Activated CD4-positive, alpha-beta T cell treated with anti-CD3 and anti-CD28 coated beads for 1 hour (primary cell): ENCODE measurements around the gene ASB1.
"Not testable (repeated sequence)": the region's sequence is repeated elsewhere in the genome, so short reads cannot be mapped to it uniquely, and the experiment has no call there.

Source experiments
- DNase-seq: peaks from one replicate; pipeline ENCODE4 v3.0.0-alpha.2; 2020

The ASB1 gene

DNA sequence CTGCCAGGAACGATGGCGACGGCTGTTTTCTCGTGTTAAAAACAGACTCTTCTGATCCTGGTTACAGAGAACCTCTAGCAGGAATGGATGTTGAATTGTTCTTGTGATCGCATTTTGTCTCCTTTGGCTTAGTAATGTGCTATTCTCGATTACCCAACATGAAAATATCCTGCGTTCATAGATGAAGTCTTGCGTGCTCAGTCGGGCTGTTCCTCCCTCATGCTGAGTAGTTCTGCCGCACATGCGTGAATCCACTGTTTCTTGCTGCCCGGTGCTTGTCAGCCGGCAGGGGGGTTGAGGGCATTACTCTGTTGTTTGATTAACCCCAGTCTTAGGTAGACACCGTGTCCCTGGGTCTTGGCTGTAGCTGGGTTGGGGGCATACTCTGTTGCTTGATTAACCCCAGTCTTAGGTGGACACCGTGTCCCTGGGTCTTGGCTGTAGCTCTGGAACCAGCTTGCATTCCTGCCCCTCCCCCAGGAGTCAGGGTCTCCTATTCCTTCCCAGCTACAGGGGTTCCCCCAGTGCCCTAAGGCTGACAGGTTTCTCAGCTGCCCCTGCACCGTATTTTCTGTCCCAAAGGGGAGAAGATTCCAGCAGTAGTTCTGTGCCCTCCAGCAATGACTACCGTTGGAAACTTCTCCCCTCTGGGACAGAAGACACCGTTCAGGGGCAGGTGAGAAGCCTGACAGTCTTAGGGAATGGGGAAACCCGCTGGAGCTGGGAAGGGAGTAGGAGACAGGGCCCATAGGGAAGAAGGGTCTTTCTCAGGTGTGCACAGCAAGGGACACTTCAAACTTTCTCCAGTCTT, 22.1 kb upstream of the ASB1 start:
- DNase-seq, result no peak

DNA sequence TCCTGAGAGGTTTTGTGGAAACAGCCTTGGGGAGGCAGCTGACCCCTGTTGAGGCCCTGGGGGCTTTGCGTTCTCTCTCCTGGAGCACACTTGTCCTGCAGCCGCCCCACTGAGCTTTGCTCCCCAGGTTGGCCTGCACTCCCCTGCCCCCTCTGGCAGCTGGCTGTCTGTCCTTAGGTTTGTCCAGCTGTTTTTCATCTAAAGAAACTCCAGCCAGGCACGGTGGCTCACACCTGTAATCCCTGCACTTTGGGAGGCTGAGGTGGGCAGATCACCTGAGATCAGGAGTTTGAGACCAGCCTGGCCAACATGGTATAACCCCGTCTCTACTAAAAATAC, 21.5 kb upstream of the ASB1 start:
- DNase-seq, result not testable (repeated sequence)

DNA sequence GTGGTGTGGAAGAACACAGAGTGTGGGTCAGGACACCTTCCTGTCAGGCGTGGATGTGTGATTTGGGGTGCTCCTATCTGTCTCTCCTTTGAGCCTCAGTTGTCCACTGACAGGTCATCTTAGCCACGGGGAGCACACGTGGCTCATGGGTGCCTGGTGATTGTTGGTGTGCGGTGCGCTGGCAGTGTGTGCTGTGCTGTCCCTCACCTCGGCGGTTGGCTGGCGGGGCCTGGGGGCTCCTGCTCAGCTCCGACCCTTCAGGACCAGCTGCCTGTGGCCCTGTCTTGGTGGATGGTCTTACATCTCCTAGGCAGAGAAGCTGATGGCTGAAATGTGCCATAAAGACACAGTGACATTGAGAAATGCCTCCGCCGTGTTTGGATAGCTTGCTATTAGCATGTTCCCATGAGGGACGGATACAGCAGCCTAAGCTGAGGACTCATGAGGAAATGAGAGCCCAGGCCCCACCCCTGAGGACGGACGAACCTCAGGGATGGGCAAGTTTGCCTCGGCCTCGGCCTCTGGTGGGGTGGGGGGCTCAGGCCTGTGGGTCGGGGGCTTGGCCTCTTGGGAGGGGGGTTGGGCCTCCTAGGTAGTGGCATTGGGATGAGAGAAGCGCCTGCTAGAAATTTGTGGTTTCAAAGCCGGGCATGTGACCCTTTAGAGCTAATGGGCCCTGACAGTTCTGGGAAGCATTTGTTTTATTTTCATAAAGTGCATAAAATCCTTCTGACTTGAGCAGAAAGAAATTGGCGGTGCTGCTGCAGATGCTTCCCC, 20.3 kb upstream of the ASB1 start:
- no peak for DNase-seq

DNA sequence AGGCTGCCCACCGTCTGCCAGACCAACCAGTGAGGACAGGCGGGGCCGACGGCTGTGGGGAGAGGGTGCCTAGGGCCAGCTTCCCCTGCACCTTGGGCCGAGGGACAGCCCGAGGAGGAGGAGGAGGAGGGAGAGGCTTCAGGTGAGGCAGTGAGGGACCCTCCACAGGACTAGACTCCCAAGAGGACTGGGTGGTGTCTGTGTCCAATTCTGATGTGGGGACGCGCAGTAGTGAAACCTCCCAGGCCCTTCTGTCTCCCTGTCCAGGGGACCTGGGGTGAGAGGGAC, 19.8 kb upstream of the ASB1 start:
- DNase-seq, result no peak

DNA sequence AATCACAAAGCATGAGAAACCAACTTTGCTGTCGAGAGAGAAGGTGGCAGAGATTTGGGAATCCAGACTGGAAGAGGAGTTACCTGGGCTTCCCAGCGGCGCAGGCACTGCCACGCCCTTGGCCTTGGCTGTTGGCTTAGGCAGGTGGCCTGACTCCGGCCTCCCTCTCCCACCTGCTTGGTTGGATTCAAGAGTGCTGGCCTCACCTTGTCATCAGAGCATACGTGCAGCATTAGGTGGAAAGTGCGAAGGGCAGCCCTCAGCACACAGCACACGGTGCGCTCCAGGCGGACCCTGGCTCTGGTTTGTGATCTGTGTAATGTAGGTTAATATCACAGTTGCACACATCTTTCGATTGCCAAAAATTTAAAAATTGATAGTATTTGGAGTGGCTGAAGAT, 19.2 kb upstream of the ASB1 start:
- no peak for DNase-seq

DNA sequence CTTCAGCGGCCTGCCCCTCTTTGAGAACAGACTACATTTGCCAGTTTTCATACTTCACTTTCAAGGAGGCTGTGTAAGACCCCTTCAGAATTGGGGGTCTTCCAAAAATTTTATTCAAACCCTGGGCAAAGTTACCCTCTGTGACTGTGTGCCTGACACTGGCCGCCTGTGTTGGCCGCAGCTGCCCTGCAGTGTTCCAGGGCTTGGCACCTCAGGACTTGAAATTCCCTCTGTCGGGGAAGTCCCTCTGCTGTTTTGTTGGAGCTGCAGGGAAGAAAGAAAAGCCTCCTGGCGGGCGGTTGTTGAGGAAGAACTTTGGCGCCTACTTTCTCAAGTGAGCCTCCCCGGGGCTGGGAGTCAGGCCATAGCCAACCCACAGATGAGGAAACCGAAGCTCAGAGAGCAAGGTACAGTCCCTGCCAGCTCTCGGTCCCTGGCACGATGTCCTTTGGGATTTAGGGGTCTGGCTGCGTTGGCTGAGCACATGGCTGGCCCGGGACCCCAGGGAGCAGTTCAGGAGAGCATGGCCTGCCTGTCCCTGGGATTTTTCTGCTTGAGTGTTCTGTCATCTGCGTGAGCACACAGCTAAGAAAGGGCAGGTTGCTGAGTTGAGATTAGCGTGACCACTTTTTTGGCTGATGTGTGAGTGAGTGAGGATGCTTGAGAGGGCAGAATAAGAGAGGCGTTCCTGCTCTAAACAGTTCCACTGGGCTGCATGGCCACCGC, 17.9 kb upstream of the ASB1 start:
- DNase-seq, result no peak

DNA sequence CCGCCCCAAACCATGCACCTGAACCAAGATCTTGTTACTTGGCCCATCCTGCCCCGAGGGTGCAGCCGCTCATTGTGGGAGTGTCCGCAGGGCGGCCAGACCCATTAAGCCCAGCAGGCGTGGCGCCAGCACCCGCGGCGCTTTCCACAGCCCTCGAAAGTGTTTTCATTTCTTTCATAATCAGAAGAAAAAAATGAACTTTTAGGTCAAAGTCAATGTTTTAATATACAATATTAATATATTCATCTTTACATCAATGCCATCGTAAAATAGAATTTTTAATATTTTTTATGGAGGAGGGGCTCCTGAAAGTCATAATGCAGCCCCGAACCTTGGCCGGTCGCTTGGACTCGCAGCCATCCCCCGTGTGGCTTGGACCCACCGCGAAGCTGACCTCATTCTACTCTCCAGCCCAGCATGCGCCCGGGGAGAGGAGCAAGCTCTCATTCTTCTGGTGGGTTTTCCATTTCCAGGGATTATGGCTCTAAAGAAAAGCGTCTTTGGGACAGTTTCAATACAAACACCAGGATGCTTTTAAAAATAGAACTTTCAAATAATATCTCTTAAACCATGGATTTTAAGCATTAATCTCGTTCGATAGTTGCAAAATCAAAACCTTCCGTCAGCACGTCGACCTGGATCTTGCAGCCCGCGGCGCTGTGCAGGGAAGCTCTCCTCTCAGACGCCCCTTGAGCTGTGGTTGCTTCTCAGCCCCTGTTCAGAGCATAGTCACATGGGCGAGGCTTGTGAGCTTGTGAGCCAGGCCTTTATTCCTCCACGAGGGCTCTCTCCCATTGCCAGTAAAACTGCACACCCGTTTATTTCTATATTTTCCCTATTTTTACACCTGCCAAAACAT, 17.2 kb upstream of the ASB1 start:
- DNase-seq, result no peak

DNA sequence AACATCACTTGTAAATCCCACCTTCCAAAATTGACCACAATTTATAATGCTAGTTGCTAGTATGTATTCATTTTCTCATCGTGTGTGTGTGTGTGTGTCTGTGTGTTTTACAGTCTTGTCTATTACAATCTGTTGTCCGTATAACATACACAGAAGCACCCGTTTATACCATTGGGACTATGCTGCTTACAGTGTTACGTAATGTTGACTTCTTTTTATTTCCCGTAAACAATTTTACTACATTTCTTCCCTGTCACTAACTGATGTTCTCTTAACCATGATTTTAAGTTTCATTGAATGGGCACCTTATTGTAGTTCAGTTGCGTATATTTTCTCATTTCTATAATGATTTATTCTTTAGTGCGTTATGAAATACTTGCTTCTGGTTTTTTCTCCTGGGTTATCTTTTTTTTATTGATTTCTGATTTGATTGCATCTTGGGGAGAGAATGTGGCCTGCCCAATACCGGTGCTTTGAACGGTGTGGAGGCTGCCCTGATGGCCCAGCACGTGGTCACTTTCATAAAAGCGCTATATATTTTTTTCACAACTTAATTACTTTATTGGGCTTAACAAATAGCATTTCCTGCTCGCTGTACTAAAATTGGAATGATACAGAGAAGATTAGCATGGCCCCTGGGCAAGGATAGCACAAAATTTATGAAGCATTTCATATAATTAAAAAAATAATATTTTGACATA, 14.5 kb upstream of the ASB1 start:
- DNase-seq, result no peak

DNA sequence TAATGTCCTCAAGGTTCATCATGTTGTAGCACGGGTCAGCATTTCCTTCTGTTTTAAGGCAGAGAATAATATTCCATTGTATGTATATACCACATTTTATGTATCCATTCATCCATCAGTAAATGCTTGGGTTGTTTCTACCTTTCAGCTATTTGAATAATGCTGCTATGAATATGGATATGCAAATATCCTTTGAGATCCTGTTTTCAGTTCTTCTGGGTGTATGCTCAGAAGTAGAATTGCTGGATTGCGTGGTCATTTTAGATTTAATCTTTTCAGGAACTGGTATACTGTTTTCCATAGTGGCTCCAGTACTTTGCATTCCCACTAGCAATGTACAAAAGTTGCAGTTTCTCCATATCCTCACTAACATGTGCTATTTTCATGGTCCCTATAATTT, 13.4 kb upstream of the ASB1 start:
- no peak for DNase-seq

DNA sequence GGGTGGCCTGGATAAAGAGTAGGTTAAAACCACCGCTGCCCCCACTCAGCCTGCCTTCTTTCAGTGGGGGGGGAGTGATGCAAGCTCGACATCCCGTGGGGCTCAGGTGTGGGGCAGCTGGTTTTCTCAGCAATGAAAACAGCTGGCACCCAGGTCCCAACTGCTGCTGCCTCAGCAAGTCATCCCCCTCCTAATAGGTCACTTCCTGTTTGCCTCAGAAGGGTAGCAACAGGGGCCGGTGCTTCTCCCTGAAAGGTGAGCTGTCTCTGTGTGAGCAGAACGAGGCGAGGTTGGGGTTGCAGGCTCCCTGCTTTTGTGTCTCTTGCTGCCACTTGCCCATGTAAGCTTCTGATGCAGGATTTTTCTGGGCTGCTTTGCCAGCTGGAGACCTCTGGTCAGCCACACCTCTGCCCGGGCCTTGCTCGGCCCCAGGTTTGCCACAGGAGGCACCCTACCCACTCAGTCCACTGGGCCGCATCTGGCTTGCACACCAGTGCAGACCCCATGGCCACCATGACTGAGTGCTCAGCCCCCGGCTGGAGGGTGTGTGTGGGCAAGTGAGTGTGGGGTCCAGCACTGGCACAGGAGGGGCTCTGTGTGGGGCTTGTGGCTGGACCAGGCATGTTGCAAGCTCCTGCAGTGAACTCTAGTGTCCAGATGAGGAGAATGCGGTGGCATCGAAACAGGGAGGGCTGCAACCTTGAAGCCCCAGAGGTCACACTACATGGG, 11.5 kb upstream of the ASB1 start:
- no peak for DNase-seq

DNA sequence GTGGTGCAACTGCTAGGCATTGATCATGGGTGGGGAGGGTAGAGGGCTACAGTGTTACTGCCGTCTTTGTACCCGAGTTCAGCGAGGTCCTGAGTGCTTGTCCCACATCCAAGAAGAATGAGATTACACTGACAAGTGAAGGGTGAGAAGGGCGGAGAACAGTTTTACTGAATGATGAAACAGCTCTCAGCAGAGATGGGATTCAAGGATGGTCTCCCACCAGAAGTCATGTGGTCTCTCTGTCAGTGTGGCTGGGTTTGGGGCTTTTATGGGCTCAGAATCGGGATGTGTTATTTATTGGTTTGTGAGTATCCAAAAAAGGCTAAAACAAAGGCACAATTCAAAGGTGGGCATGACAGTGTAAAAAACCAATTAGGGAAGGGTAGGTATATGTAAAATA, 10.8 kb upstream of the ASB1 start:
- no peak for DNase-seq

DNA sequence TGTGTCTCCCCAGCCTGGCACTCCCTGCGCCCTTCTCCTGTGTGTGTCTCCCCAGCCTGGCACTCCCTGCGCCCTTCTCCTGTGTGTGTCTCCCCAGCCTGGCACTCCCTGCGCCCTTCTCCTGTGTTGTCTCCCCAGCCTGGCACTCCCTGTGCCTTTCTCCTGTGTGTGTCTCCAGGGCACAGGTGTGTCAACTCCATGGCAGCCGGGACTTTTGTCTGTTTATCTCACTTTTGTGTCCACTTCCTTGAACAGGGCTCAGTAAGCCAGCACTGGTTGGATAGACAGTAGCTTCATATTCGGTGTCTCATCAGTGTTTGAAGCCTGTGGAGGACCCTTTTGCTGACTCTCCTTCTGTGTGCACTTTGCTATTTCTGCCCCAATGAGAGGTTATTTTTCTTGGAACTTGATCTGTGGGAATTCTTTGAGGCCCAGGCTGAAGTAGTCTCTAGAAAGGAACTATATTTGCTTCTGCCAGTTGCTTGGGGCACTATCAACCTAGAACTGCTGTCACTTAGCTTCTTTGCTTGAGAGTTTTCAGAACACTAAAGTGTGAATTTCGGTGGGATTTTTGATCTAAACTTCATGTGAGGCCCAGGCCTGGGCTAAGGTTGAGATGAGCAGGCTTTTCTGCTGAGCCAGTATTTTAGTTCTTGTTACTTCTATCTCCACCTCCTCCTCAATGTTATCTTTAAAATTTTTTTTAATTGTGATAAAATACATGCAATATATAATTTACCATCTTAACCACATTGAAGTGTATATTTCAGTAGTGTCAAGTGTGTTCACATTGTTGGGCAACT, 8.3 kb upstream of the ASB1 start:
- DNase-seq, result no peak

DNA sequence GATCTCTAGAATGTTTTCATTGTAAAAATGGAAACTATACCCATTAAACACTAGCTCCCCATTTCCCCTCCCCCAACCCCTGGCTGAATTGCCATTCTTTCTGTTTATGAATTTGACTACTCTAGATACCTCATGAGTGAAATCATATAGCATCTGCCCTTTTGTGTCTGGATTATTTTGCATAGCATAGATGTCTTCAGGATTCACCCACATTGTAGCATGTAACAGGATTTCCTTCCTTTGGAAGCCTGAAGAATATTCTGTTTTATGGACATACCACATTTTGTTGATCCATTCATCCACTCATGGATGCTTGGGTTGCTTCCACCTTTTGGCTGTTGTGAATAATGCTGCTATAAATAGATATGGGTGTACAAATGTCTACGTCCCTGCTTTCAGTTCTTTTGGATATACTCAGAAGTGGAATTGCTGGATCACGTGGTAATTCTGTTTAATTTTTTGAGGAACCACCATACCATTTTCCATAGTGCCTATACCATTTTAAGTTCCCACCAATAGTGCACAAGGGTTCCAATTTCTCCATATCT, 7.7 kb upstream of the ASB1 start:
- no peak for DNase-seq

DNA sequence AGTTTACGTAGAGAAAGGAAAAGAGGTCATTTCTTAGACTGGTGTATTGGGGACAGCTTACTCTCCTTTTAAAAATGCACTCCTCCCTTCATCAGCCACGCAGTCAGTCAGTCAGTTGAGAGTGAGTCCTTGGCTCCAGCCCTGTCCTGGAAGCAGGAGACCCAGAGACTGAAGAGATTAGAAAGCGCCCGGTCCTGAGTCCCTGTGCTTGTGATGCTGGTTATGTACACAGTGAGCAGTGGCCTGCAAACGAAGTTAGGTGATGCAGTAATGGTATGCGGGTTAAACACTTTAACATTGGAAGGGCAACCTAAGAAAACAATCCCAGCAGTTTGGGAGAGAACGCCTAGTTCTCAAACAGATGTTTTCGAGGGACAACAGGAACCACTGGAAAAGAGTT, 6.3 kb upstream of the ASB1 start:
- DNase-seq, result no peak

DNA sequence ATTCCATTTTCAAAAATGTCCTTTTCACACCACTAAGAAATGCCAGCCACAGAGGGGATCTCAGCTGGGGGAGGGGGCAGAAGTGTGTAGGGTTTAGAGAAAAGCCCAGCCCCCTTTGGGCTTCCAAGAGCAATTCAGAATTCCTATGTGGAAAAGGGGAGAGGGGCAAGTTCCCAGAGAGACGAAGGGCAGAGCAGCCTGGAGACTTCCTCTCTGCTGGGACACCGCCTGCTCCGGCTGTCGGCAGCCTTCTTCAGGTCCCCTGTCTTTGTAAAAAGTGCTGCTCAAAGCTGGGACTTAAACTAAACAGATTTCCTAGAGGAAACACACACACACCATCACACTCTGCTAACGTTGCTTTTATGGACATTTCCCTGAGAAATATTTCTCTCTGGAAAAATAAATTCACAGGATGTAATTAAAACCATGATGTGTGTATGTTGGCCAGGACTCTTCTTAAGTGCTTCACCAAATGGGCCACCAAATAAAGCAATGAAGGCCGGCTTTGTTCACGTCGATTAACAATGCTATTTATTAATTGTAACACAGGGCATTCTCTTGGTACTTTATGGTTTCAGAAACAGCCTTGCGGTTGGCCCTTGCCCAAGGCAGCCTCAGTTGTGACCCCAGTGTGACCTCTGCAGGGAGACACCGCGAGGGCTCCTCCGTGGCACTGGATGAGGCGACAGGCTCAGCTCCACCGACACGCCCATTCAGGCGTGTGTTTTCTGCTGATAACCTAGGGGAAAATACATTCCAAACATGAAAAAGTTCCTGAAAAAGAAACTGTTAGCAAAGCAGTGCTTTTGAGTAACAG, 5.6 kb upstream of the ASB1 start:
- DNase-seq, result no peak

DNA sequence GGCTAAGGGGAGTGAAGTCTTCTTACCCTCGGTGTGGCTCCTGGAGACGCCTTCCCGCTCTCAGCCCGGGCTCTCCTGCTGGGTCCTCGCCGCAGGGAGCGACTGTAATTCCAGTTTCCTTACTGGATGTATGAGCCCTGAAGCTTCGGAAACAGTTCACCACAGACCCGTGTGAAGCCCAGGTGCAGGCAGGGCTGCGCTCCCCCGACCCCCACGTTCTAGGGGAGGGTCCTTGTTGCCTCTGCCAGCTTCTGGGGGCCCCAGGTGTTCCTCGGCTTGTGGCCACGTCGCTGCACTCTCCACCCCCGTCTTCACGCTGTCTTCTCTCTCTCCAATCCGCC, 5.1 kb upstream of the ASB1 start:
- DNase-seq, result no peak

DNA sequence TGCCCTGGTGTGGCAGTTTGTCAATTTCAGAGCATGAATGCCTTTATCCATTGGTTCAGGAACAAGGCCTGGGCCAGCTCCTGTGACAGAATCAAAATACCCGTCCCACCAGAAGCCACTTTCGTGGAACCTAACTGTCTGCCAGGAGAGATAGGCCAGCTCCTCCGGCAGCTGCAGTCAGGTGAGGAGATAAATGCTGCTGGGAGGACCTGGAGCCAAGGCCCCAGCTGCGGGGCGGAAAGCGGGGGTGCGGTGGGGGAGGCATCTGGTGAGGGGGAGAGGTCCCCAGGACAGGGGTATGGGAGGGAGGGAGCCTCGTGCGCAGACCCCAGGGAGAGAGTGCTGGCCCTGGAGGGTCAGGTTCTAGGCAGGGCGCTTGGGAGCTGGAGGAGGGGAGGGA, 4.4 kb upstream of the ASB1 start:
- DNase-seq, result no peak

DNA sequence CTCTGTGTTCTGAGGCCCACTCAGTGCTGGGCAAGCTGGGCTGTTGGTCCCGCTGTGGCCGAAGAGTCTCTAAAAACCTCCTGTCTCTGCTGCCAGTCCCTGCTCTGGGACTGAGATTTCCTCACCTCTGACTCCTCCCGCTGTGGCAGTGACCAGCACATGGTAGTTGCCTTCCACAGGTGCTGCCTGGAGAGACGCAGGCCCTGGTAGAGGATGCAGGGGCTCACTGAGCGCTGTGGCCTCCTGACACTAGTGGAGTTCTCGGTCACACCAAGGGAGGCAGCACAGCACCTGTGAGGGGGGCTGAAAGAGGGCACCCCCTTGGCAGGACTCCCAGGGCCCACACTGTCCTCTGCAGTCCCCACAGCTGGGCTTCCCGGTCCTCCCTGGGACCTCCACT, 3.8 kb upstream of the ASB1 start:
- DNase-seq, result no peak

DNA sequence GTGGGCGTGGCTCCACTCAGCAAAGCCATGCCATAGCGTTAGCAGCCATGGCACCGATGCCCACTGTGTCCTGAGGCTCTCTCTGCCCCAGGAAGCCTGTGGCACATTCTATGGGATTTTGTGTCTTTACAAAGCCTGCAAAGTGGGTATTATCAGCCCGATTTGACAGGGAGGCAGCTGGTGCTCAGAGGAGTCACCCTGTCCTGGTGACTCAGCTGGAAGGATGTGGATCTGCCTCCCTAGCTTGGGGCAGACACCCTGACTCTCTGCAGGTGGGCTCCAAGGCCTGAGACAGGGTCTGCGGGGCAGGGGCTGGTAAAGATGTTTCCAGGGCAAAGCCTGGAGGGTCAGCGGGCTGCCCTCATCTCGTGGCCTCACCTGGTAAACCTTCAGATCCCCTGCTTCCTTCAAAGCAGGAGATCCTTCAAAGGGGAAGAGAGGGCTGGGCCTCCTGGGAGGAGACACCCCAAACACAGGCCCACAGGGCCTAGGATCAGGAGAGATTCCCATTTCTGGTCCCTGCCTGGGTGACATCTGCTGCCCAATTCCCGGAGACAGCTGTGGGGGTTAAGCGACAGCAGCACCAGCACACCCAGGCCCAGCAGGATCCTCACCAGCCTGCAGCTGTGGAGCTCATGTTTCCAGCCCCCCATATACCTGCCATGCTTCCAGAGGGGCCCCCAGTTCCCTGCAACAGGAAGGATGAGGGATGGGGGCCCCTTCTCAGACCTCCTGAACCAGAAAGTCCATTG, 3.0 kb upstream of the ASB1 start:
- DNase-seq, result no peak
